Nucleus accumbens (tissue), 56 donors: ENCODE results near the gene OPRL1.

Experiments used
- DNase-seq, 56 donors: peaks; one replicate each; lab custom pipeline; 2025; lab: John Stamatoyannopoulos, UW

OPRL1 gene

DNA sequence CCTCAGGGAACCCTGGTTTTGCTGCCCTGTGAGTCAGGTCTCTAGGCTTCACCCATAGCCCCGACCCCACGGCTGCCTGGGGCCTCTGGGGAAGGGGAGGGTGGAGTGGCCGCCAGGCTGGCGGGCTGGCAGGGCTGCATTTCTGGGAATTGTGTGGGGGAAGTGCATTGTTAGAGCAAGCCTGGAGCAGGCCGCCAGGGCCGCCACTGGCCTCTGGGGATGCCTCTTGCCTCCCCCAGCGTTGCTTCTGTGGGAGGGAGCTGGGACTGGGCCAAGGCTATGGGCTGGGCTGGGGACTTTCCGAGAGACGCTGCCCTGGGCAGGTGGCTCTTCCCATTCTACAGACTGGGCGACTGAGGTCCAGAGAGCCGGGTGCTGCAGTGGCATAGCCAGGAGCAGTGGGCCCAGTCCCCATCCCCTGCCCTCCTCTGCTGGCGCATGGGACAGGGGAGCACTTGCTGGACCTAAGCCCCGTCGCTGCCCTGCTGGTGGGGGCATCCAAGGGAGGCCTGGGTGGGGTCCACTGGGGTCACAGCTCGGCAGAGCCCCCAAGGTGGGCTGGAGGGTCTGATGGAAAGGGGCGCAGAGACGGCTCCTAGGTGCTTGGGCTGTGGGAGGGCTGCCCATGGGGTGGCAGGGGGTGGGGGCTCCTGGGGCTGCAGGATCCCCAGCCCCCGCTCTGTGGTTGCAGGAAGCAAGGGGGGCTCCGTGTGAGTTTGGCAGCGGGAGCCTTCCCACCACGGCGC lies 23.8 kb upstream of the OPRL1 start:
- DNase-seq, result no peak

DNA sequence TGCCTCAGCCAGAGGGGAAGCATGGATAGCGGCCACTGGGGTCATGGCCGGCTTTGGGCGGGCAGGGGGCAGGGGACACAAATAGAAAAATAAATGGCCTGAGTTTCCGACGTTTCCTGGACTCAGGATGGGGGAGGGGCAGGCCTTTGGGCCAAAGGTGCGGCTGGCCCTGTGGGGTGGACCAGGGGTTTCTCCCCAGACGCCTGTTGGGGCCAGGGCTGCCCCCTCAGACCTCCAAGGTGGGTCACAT lies 23.3 kb upstream of the OPRL1 start:
- DNase-seq, result no peak

DNA sequence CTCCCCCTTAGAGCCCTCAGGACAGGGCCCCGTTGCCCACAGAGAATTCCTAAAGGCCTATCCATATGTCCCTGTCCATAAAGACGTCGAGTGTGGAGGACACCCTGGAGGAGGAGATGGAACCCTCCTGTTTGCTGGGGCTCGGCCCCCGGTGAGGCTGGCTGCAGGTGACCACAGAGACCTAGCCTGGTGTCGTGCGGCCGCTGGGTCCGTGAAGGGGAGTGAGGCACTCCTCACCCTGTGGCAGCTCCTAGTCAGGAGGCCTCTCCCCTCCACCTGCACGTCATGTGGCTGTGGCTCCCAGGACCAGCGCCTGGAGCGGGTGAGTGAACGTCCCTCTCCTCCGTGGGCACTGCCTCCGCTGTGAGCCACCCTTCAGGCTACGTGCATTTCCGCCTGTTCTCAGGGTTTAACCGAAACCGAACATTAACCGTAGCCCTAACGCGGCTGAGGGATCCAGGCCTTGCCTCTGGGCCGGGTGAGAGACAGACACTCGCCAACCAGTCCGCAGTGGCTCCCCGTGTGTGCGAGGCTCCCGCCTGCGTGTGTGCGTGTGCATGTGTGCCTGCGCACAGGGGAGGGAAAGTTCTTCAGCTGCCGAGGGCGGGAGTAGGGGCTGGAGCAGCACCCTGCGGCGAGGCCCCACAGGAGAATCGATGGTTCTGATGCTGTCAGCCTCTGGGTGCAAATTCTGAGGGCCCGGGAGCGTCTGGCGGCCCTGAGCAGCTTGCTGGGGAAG lies 22.8 kb upstream of the OPRL1 start:
- DNase-seq, result no peak

DNA sequence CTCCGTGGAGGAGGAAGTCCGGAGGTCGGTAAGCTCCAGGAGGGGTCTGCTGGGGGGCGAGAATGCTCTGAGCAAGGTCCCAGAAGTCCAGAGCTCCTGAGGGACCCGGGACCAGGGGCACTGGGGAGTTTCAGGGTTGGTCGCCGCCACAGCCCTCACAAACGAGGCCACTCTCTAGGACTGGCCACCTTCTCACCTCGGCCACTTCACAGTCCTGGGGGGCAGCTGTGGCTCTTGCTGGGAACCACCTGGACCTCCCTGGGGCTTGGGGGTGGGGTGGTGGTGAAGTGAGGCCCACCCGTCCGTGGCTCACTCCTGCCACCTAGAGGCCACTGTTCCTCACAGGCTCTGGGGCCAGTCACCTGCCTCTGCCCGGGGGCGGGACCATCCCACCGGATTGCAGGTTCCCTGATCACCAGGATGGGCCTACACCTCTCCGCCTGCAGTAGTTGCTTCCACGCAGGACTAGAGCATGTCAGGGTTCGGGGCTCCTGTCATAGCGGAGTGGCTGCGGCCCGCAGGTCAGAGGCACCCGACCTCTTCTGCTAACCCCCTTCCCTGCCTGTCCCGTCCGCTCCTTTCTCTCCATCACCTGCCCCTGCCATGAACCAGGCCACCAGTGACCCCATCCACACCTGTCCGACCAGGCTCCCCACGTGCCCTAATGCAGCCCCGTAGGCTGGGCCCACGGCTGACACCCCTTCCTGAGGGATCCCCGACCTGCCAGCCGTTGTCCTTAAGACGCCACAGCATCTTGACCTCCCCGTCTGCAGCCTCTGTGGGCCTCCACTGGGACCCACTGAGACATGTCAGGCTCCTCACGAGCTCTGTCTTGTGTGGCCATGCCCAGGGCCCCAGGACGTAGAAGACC lies 22.0 kb upstream of the OPRL1 start:
- DNase-seq, result peak in 38 of 56 donors; percentile 6 to 72 (median 23)

DNA sequence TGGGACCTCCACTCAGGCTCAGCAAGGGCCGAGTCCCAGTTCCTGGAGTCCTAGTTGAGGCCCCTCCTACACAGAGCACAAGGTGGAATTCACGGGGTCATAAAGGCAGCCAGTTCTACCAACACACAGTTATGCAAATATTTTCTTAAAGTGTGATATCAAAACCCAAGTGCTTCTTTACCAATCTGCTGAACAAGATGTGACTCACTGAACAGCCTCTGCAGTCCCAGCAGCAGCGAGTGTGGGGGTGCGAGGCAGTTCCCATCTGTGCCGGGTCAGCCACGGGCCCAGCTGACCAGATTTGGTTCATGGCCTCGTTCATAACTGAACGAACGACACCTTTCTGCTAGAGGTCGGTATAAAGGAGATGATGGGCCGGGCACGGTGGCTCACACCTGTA lies 21.3 kb upstream of the OPRL1 start:
- peak in 3 of 56 donors; percentile 15 to 30 (median 21) for DNase-seq

DNA sequence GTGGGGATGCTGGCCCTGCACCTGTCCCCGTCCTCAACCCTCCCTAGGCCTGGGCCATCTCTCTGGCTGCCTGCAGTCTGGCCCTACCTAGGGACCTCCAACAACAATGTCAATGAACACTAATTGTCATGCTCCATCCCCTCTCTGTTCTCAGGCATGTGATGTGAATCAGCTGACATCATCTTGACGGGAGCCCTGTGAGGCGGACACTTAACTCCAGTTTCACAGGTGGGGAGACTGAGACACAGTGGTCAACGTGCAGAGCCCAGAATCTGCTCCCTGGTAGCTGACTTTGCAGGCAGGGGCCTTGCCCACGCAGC lies 17.6 kb upstream of the OPRL1 start:
- DNase-seq, result peak in 7 of 56 donors; percentile 19 to 57 (median 40)

DNA sequence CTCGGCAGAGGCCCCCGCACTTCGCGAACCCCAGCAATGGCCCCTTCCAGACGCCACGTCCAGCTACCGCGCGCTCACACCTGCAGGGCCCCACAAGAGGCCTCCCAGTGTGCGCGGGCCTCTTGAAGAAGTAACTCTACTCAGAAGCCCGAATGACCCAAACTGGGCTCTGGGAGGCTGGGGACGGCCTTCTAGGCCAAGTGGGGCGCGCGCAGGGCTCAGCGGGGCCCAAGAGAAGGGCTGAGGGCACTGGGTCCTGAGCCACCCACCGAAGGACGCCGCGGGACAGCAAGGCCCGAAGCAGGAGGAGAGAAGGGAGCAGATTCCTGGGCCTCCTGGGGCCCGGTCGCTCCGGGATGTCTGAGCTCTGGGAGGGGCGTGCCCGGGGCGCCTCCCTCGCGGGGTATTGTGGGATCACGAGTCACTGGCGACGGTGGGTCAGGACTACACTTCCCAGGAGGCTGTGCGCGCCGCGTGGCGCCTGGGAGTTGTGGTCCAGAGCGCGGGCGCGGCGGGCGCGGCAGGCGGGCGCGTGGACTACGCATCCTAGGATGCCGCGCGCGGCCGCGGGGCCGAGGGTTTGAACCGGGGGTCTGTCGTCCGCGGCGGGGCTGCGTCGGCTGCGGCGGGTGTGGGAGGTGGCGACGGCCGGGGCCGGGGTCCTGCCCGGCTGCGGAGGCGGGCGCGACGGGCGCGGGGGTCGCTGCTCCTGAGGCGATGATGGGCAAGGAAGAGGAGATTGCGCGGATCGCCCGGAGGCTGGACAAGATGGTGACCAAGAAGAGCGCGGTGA lies 17.1 kb upstream of the OPRL1 start, which contains the start of gene TCEA2:
Gene TCEA2 (plus strand): TSS at position 603 of the 793 bp plus-strand sequence. CDS start 115 bp downstream, at position 718.
- DNase-seq, result peak; percentile 74 to 99 (median 96)

DNA sequence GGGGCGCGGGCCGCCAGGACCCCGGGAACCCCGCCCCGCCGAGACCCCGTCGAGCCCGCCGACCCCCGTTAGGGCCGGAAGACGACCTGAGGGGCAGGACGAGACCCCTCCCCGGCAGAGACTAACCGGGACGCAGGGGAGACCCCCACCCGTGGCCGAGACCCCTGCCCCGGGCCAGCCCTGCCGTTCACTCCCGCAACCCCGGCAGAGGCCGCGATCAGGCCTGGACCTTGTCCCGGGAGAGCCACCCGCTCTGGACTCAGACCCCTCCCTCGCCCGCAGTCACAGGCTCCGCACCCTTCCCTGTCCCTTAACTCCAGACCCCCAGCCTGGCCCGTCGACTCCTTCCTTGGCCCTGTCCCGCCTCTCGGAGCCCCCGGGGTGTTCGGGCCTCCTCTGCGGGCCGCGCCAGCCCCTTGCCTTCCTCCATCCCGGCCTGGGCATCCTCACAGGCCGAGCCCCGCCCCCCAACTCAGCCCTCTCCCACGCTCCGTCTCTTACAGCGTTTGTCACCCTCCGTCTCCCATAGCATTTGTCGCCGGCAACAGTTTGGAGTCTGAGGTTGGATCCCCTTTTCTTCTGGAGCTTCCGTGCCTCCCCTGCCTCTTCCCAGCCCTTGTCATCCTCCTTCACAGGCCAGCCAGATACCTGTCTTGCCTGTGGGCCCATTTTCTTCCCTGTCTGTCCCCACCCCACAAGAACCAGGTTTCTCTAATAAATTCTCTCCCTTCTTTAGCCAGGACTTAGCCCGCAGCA lies 16.3 kb upstream of the OPRL1 start:
- peak in 28 of 56 donors; percentile 8 to 48 (median 30) for DNase-seq

DNA sequence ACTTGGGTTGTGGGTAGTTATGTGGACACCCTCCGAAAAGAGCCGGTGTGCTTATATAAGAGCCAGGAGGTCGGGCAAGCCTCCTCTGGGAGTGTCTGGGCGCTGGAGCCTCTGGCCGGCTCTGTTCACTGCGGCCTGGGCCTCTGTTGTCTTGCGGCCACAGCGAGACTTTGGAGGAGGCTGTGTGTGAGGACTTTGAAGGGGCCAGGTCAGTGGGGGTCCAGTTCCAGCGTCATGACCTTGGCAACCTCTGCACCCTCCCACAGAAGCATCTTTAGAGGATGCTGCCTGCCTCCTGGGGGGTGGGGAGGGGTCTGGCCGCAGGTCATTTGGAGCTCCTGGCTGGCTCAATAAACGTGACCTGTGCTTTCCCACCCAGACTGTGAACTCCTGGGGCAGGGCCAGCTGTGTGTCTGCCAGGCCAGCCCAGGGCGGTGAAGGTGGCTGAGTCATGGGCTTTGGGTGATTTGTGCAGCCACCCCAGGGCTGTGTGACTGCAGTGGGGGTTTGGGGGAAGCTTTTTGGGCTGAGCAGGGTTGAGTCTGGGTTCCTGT lies 15.7 kb upstream of the OPRL1 start:
- peak in 1 of 56 donors; percentile 24 for DNase-seq

DNA sequence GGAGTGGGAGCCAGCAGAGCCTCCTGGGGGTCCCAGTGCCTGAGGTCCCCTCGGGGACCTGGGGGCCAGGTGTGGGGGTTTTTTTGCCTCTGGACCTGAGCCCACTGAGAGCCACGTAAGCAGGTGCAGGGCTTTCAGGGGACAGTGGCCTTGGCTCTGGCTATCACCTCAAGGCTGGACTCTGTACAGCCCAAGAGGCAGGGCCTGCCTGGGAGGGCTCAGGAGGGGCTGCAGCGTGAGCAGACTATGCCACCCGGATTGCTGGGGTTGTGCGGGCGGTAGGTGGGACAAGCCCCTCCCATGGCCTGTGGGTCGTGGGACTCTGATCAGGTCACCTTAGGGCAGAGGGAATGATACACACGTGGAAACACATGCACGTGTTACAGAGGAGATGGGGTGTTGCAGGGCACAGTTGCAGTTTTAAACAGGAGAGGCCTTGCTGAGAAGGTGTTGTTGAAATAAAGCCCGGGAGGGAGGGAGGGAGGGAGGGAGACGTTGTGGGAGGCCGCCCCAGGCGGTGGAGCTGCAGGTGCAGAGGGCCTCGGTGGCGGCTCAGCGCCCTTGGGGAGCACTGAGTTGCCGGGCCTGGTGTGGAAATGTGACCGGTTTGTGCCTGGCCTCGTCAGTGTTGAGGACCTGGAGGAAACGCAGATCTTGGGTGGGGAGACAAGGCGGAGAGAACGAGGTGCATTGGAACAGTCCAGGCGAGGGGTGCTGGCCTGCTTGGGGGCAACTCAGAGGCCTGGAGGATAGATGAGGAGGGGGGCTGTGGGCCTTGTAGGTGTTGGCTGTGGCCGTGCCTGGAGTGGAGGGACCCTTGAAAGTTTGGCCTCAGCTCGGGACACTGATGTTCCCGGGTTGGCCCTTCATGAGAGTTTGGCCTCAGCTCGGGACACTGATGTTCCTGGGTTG lies 14.6 kb upstream of the OPRL1 start:
- DNase-seq, result no peak

DNA sequence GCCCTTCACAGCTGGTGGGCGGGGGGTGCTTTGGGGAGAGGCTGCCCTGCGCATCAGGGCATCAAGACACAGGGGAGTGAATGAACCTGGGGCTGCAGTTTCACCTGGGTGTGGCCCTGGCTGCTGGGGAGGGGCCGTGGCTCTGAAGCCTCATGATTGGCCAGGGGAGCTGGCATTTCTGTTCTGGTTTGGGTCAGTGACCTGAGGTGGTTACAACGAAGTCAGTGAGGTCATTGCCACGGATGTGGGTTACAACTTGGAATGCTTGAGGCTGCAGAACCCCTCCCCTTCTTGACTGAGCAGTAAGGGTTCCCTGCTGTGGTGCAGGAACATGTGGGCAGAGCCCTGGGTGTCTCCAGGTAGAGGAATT lies 13.9 kb upstream of the OPRL1 start:
- DNase-seq, result no peak

DNA sequence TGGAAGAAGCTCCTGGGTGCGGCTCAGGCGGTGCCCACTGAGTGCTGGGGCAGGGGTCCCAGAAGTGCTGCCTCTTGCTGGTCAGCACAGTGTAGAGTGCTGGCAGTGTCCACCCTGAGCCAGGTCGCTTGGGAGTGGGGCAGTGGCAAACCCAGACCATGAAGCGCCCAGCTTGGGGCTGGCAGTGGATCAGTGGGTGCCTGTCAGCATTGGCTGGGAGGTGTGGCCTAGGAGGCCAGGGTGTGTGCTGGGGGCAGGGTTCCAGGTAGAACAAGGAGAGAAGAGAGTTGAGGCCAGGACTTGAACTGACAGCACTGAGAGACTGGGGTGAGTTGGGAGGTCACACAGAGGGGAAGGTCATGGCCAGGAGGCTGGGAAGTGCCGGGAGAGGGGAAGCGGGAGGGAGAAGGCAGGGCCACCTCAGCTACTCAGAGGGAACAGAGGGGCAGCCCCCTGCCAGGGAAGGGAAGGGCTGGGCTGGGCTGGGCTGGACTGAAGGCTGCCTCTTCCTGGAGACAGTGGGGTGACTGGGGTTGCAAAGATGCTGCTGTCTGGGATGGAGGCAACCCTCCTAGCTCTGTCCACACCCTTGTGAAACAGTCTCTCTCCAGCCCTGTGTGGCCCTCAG lies 12.8 kb upstream of the OPRL1 start:
- DNase-seq, result no peak

DNA sequence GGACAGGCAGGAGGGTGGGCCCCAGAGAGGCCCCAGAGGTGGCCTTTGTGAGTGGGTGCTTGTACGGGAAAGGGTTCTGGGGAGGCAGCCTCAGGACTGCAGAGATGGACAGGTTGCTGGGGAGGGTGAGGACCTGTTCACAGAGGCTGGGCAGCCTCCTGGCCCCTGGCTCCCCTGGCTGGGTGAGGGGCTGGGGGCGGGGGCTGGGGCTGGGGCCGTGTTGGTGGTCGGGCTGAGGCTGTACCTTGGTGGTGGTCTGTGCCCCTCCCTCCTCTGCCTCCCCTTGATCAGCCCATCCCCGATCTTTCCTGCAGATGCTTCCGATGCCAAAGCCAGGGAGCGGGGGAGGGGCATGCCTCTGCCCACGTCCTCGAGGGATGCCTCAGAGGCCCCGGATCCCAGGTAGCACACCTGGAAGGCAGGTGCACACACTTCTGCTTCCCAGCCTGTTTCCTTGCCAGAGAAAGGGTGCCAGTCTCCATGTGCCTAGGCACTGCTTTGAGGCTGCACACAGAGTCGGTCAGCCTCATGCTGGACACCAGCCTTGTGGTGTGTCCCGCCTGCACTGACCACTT lies 12.1 kb upstream of the OPRL1 start:
- no peak for DNase-seq

DNA sequence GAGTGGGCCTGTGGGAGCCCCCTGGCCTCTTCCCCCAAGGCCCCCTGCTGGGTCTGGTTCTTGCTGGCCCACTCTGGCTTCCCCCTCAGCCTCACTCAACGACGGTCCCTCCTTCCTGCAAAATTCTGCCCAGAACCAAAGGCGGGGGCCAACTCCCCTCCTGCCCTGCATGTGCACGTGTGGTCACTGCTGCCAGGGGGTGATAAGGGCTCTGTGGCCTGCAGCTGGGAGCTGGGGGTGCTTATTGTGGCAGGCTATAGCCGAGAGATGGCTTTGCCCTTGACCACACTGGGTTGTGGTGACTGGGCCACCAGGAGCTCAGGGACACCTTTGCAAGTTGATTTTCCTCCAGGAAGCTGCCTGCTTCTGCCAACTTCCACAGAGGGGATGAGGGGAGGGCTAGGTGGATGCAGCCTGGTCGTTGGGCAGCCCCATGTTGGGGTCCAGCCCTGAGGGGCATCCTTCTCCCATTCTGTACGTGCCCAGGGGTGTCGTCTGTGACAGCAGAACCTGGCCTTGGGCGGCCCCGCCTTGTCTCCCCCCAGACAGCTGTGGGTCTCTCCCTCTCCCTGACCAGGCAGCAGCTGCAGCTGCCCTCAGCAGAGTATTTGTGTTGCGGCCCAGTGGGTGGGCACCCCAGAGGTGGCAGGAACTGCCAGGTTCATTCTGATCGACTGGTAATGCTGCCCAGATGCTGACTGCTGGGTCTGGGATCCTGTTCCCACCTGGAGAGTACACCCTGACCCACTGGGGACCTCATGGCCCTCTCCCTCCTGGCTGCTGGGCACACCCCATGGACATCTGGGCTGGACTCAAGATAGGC lies 11.3 kb upstream of the OPRL1 start:
- DNase-seq, result no peak

DNA sequence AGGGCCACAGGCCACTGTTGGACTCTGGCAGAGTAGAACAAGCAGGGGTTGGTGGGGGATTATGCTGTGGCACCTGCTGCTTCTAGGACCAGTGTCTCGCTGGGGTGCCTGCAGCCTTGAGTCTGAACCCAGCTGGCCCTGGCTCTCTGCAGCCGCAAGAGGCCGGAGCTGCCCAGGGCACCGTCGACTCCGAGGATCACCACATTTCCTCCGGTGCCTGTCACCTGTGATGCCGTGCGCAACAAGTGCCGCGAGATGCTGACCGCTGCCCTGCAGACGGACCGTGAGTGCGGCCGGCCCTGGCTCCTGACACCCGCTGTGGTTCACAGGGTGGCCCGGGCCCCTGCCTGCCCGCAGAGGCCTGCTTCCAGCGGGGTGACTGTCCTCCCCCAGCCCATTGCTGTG lies 10.7 kb upstream of the OPRL1 start:
- no peak for DNase-seq

DNA sequence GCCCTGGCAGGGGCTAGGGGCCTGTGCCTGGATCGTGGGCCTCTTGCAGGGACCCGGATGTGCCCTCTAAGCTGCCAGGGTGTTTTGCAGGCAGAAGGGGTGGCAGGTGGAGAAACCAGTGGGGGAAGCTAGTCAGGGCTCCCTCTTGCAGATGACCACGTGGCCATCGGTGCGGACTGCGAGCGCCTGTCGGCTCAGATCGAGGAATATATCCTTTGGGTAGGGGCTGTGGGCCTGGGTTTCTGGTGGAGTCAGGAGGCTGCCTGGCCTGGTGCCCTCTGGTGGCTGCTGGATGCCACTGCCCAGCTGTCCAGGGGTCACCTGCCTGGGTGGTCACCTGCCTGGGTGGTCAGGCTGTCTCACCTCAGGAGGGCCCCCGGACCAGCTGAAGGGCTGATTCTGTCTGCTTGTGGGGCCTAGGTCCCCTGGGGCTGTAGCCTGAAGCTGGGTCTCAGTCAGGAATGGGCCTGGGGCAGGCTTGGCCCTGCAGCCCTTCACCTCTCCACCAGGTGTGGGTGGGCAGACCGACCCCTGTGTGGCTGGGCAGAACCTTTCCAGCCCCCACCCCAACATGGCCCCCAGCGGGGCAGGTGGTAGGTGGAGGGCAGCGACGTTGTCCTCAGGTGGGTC lies 10.2 kb upstream of the OPRL1 start:
- peak in 3 of 56 donors; percentile 11 to 20 (median 20) for DNase-seq
